Spleen (tissue), 11 donors: ENCODE results near the gene FIG4. TPM values are rescaled to one million over a fixed set of nuclear protein-coding genes. Genes with fewer than 3 reads are reported as not detected.
"Not testable (repeated sequence)": the region's sequence is repeated elsewhere in the genome, so short reads cannot be mapped to it uniquely, and the experiment has no call there.

ENCODE experiments used
- DNase-seq: peaks from one replicate; pipeline ENCODE4 v3.0.0-alpha.2; 2020
- H3K27ac ChIP-seq, 8 donors: fragments of 200-600 bp; sonication (generic) in 7 of 8; 1 replicate in 4 of 8; 2 replicates in 4 of 8; pipeline versions ENCODE4 v1.5.0 to v1.8.0; 2016 to 2021; ENCODE audit warnings: inconsistent platforms in 4 of 8, mild to moderate bottlenecking in 4 of 8, moderate library complexity in 1 of 8
- H3K27me3 ChIP-seq, 7 donors: fragments of 200-600 bp; sonication (generic) in 6 of 7; replicated peaks in 1 of 7; 1 replicate in 4 of 7; 2 replicates in 3 of 7; pipeline versions ENCODE4 v1.5.0 to v1.8.0; 2016 to 2021; ENCODE audit warnings: inconsistent platforms in 3 of 7, mild to moderate bottlenecking in 1 of 7
- H3K36me3 ChIP-seq, 6 donors: fragments of 200-600 bp; sonication (generic) in 5 of 6; 1 replicate in 4 of 6; 2 replicates in 2 of 6; pipeline versions ENCODE4 v1.5.0 to v1.8.0; 2016 to 2021; ENCODE audit warnings: inconsistent platforms in 2 of 6
- H3K4me1 ChIP-seq, 6 donors: fragments of 200-600 bp; sonication (generic) in 5 of 6; 1 replicate in 3 of 6; 2 replicates in 3 of 6; pipeline versions ENCODE4 v1.5.0 to v1.8.0; 2016 to 2021; ENCODE audit warnings: inconsistent platforms in 3 of 6
- H3K4me3 ChIP-seq, 8 donors: fragments of 200-600 bp; sonication (generic) in 7 of 8; 1 replicate in 4 of 8; 2 replicates in 4 of 8; pipeline versions ENCODE4 v1.5.0 to v1.8.0; 2016 to 2021; ENCODE audit warnings: inconsistent platforms in 4 of 8, mild to moderate bottlenecking in 4 of 8, moderate library complexity in 2 of 8
- H3K9me3 ChIP-seq, 8 donors: fragments of 200-600 bp; sonication (generic) in 7 of 8; 1 replicate in 4 of 8; 2 replicates in 4 of 8; pipeline versions ENCODE4 v1.5.0 to v1.8.0; 2016 to 2021; ENCODE audit warnings: inconsistent platforms in 4 of 8
- POLR2A ChIP-seq, 3 donors: fragments of 450-650 bp; IDR thresholded peaks; one replicate each; pipeline ENCODE4 v1.5.1; 2017; ENCODE audit warnings: antibody characterized with exemption in 3 of 3, mild to moderate bottlenecking in 1 of 3
- POLR2AphosphoS5 ChIP-seq, 3 donors: sonication (generic); formaldehyde crosslinking; IDR thresholded peaks; one replicate each; pipeline ENCODE4 v1.5.1; 2017; ENCODE audit warnings: antibody characterized with exemption in 3 of 3
- WGBS, 5 donors: extraction: QIAGEN DNeasy Blood & Tissue Kit in 3 of 5; methylation state at CpG; one replicate each; pipeline versions ENCODE4 v1.1.5 to v1.1.7; 2013 to 2018; 5-methylcytosine and 5-hydroxymethylcytosine counted together
- intact Hi-C: fragments of 100-400 bp; cut with DNase I; formaldehyde crosslinking; loops from one replicate; pipeline ENCODE4 v1.15.0; 2023; ENCODE audit warnings: low total_unique reads
- polyA plus RNA-seq, 3 donors: library from polyadenylated mRNA; stranded (reverse); fragments of 200-250 nt; gene quantifications; one replicate each; pipeline ENCODE4 v1.2.1, GENCODE V29; 2013
- total RNA-seq, 7 donors: library from RNA; depleted of rRNA in 3 of 7; stranded (reverse); fragments of >200 nt in 3 of 7; fragmentation: NEBNext Ultra II Directional in 4 of 7; extraction: Animal tissue kit (Norgen Biotek cat#: 25700) in 4 of 7; gene quantifications; one replicate each; pipeline versions ENCODE4 v1.1.0 to v1.2.1, GENCODE V29; 2016 to 2021
- TF ChIP-seq, protein P1 (sequence below), 11 experiments: fragments of 200-600 bp in 7 of 11; fragments of 450-650 bp in 4 of 11; sonication (generic) in 4 of 11; IDR thresholded peaks in 8 of 11; conservative IDR thresholded peaks in 3 of 11; 1 replicate in 7 of 11; 2 replicates in 4 of 11; pipeline versions ENCODE4 v1.4.0 to v1.8.0; 2016 to 2021; ENCODE audit warnings: antibody characterized with exemption in 11 of 11, inconsistent platforms in 4 of 11, mild to moderate bottlenecking in 1 of 11
- donor health status: healthy with polysubstance abuse.
- donor health status: DM: no; HTN: no; CAD: no; lungs with moderate emphysema.
- donor health status: DM: no; HTN: no; CAD: no.
- donor health status: Bipolar disorder and iron deficiency.
- donor health status: healthy.
- donor health status: DM: no; HTN: no; CAD: no.
- donor health status: DM: yes; HTN: yes; CAD: no.

The FIG4 gene
- total and polyA plus RNA-seq, 10 donors: 10.2 to 35.1 (median 26.2) TPM

- intact Hi-C loops: no loop called here
- H3K27me3 ChIP-seq: no peaks in the 10 kb centered on the region
- WGBS, 5 donors: 76 to 91% (median 82%) methylated on average over 3 of the region's 3 CpGs
- H3K4me3 ChIP-seq: no peak overlapping the region
- peaks cover 0 to 6% (median 4%) of the 10 kb centered on the region in 8 donors for H3K9me3 ChIP-seq
- H3K36me3 ChIP-seq: peaks cover 0 to 81% (median 17%) of the 10 kb centered on the region in 6 donors
- TF ChIP-seq, protein P1, sequence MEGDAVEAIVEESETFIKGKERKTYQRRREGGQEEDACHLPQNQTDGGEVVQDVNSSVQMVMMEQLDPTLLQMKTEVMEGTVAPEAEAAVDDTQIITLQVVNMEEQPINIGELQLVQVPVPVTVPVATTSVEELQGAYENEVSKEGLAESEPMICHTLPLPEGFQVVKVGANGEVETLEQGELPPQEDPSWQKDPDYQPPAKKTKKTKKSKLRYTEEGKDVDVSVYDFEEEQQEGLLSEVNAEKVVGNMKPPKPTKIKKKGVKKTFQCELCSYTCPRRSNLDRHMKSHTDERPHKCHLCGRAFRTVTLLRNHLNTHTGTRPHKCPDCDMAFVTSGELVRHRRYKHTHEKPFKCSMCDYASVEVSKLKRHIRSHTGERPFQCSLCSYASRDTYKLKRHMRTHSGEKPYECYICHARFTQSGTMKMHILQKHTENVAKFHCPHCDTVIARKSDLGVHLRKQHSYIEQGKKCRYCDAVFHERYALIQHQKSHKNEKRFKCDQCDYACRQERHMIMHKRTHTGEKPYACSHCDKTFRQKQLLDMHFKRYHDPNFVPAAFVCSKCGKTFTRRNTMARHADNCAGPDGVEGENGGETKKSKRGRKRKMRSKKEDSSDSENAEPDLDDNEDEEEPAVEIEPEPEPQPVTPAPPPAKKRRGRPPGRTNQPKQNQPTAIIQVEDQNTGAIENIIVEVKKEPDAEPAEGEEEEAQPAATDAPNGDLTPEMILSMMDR (IDR thresholded peaks at IDR 0.05 in 8 of 11, conservative IDR thresholded peaks at IDR 0.05 in 3 of 11): no peak
- TF ChIP-seq POLR2A (IDR thresholded peaks at IDR 0.05): no peak
- TF ChIP-seq POLR2AphosphoS5 (IDR thresholded peaks at IDR 0.05): no peak
- peak overlapping the region in 3 of 8 donors; percentile 15 to 59 (median 32) for H3K27ac ChIP-seq
- no peak for DNase-seq
- H3K4me1 ChIP-seq: peaks cover 0 to 12% (median 0%) of the 10 kb centered on the region in 6 donors
These were observed 30.9 kb downstream of the FIG4 start for GRCh38 chr6:109722011-109722410.

GRCh38 chr6:109722564-109723254 is 31.6 kb downstream of the FIG4 start:
- Histone ChIP-seq H3K4me3 (no peak overlapping the region), H3K9me3 (peaks cover 0 to 6% (median 4%) of the 10 kb centered on the region in 8 donors), H3K4me1 (peaks cover 0 to 5% (median 0%) of the 10 kb centered on the region in 6 donors), H3K36me3 (peaks cover 0 to 81% (median 16%) of the 10 kb centered on the region in 6 donors), H3K27me3 (no peaks in the 10 kb centered on the region), H3K27ac (peak overlapping the region in 3 of 8 donors; percentile 15 to 59 (median 32))
- 74 to 89% (median 83%) methylated on average over 3 of the region's 3 CpGs for WGBS, 5 donors
- TF ChIP-seq POLR2AphosphoS5 (IDR thresholded peaks at IDR 0.05) (no peak), POLR2A (IDR thresholded peaks at IDR 0.05) (no peak)
- TF ChIP-seq, protein P1 (IDR thresholded peaks at IDR 0.05 in 8 of 11, conservative IDR thresholded peaks at IDR 0.05 in 3 of 11): no peak
- intact Hi-C loops: no loop called here
- DNase-seq: no peak

- H3K4me3 ChIP-seq, H3K9me3 ChIP-seq, H3K4me1 ChIP-seq, H3K27me3 ChIP-seq, H3K27ac ChIP-seq, intact Hi-C loops, DNase-seq: not testable (repeated sequence)
- WGBS, 5 donors: 94 to 100% (median 96%) methylated on average over 3 of the region's 3 CpGs
- peaks cover 0 to 72% (median 7%) of the 10 kb centered on the region in 6 donors for H3K36me3 ChIP-seq
These were observed 34.2 kb downstream of the FIG4 start for GRCh38 chr6:109725250-109725649.

- 89 to 100% (median 94%) methylated on average over 1 of the region's 1 CpG for WGBS, 5 donors
- H3K4me1 ChIP-seq: peaks cover 0 to 13% (median 2%) of the 10 kb centered on the region in 6 donors
- intact Hi-C loops: no loop called here
- H3K4me3 ChIP-seq: no peak overlapping the region
- DNase-seq: no peak
- no peak overlapping the region for H3K27ac ChIP-seq
- H3K36me3 ChIP-seq: peaks cover 0 to 97% (median 16%) of the 10 kb centered on the region in 6 donors
- no peak for TF ChIP-seq POLR2A (IDR thresholded peaks at IDR 0.05)
- TF ChIP-seq, protein P1 (IDR thresholded peaks at IDR 0.05 in 8 of 11, conservative IDR thresholded peaks at IDR 0.05 in 3 of 11): no peak
- TF ChIP-seq POLR2AphosphoS5 (IDR thresholded peaks at IDR 0.05): no peak
- no peaks in the 10 kb centered on the region for H3K27me3 ChIP-seq
- no peaks in the 10 kb centered on the region for H3K9me3 ChIP-seq
These were observed 45.4 kb downstream of the FIG4 start for GRCh38 chr6:109736273-109737025.
